Hepatocyte (in vitro differentiated cells): ENCODE data around the gene ANAPC10.

ENCODE experiments used
- CTCF ChIP-seq: fragments of 200-600 bp; sonication (generic); IDR thresholded peaks from 2 replicates; pipeline ENCODE4 v1.5.1; 2016; ENCODE audit warnings: antibody characterized with exemption, mild to moderate bottlenecking; ENCODE audit not compliant: poor library complexity
- EZH2 ChIP-seq: fragments of 200-600 bp; sonication (generic); IDR thresholded peaks from 2 replicates; pipeline ENCODE4 v1.6.1; 2016; ENCODE audit warnings: antibody characterized with exemption, mild to moderate bottlenecking, borderline replicate concordance

DNA sequence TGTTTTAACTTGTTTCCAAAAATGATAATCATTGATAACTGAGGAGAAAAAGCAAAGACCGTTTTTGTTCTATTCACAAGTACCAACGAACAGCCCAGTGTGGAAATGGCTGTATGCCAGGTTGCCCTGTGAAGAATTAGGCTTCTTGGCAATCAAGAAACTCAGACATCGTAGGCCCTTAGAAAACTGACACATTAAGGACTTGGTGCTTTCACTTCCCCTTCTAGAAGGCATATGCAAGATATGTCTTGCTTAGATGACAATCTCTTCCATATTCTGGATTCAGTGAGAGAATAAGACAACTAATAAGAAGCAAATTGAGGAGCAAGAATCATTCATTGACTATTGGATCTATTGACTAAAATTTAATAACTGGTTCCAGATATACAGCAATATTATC, 56.6 kb downstream of the ANAPC10 start:
- TF ChIP-seq EZH2 (no peak), CTCF (no peak)
